Left renal pelvis (tissue), 4 donors: ENCODE data around the gene KATNB1. TPM values are rescaled to one million over a fixed set of nuclear protein-coding genes. Genes with fewer than 3 reads are reported as not detected.
"Not testable (repeated sequence)": the region's sequence is repeated elsewhere in the genome, so short reads cannot be mapped to it uniquely, and the experiment has no call there.

Experiments
- DNase-seq, 4 donors: peaks; one replicate each; pipeline ENCODE4 v3.0.0-alpha.2; 2013; ENCODE audit warnings: low read depth in 4 of 4, low spot score in 3 of 4
- polyA plus RNA-seq, 4 donors: library from polyadenylated mRNA; unstranded; fragments of 120-200 nt; gene quantifications; one replicate each; pipeline ENCODE4 v1.2.1, GENCODE V29; 2013; ENCODE audit not compliant: insufficient read length in 4 of 4

The KATNB1 gene
- polyA plus RNA-seq, 4 donors = 11.8 to 22.3 (median 19.6) TPM

GRCh38 chr16:57740423-57741071, 5.0 kb downstream of the KATNB1 start:
- DNase-seq = no peak

DNA sequence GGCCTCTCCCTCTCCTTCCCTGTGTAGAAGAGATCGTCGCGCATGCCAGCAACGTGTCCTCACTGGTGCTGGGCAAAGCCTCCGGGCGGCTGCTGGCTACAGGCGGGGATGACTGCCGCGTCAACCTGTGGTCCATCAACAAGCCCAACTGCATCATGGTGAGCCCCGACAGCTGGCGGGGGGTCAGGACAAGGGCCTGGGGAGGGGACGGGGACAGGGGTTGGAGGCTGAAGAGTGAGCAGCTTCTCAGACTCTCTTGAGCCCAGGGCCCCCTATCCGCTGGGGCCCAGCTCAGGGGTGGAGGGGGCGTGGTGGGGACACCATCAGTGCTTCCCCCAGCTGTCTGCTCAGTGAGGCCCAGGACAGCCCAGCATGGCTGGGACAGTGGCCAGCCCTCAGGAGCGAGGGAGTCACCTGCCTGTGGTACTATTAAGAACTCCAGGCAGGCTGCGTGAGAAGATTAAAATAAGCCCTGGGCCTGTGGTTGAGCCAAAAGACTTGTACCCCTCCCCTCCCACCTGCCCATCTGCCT, 6.2 kb downstream of the KATNB1 start:
- no peak for DNase-seq

- DNase-seq = no peak
Measured at GRCh38 chr16:57742543-57742942, 7.0 kb downstream of the KATNB1 start.

DNA sequence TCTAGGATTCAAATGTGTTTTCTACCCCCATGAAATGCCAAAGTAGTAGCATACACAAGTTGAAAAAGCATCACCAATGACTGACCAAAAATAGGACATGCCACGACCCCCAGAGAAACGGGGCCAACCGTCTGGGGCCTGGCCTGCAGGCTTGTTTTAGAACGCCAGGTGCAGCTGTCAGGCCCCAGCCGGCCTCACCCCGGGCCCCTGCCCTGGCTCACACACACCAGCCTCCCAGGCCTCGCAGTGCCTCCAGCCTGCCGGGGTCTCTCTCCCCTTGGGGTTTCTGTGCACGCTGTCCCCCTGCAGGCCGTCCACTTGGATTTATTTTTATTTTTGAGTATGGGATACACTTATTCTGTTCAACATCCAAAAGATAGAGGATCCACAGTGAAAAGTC, 7.9 kb downstream of the KATNB1 start:
- DNase-seq = no peak

DNA sequence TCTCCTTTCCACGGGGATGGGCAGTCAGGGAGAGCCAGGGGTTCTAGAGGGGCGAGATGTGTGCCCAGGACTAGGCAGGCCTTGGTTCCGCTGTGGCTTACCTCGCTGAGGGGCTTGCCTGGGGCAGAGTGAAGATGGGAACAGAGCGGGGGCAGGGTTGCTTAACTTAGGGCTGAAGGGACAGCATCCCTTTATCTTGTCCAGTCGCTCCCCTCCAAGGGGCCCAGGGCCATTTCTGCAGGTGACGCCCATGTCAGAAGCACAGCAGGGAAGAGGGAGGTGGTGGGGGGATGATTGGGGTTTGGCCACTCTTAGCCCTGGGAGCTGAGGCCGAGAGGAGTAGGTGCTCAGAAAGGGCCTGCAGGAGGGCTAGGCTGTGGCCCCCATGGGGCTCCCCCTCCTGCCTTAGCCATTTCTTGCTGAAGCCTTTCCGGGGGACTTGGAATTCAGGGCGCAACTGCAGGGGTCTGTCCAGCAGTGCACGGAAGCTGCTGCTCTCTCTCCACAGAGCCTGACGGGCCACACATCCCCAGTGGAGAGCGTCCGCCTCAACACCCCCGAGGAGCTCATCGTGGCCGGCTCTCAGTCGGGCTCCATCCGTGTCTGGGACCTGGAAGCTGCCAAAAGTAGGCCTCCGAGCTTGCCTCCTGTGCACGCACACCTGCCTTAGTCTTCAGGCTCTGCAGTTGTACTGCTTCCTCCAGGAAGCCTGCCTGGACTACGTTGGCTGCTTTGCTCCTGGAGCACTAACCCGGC, 8.5 kb downstream of the KATNB1 start:
- DNase-seq = no peak

DNA sequence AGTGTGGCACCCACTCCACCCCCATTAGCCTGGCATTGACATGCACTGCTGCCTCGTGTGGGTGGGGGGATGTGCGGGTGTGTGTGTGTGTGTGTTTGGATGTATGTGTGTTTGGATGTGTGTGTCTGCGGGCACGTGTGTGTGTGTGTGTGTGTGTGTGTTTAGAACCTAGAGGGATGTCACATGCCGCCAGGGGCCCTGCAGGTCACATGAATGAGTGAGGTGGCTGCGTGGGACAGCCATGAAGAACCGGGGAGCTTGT, 9.0 kb downstream of the KATNB1 start:
- DNase-seq = no peak

GRCh38 chr16:57745768-57746167, 10.2 kb downstream of the KATNB1 start:
- no peak for DNase-seq

GRCh38 chr16:57746316-57746715, 10.7 kb downstream of the KATNB1 start:
- not testable (repeated sequence) for DNase-seq

- no peak for DNase-seq
Measured at GRCh38 chr16:57747091-57747490, 11.5 kb downstream of the KATNB1 start.

GRCh38 chr16:57747496-57747895, 11.9 kb downstream of the KATNB1 start:
- no peak for DNase-seq

DNA sequence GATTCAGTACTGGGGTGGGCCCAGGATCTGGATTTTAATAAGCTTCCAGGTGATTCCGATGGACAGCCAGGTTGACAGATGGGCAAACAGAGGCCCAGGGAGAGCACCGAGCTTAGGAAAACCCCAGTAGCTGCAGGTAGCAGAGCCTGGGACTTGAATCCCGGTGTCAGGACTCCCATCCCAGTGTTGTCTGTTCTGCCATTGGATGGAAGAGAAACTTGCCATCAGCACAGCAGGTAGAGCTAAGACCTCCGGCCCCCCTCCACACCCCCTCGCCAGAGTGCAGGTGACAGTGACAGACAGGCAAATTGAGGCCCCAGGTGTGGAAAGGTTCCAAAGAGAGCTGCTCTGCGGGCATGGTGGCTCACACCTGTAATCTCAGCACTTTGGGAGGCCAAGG, 12.4 kb downstream of the KATNB1 start:
- DNase-seq = no peak

- DNase-seq = no peak
Measured at GRCh38 chr16:57748596-57748995, 13.0 kb downstream of the KATNB1 start.

GRCh38 chr16:57749101-57749692, 13.6 kb downstream of the KATNB1 start:
- no peak for DNase-seq

- DNase-seq = no peak
Measured at GRCh38 chr16:57749856-57750452, 14.4 kb downstream of the KATNB1 start.

DNA sequence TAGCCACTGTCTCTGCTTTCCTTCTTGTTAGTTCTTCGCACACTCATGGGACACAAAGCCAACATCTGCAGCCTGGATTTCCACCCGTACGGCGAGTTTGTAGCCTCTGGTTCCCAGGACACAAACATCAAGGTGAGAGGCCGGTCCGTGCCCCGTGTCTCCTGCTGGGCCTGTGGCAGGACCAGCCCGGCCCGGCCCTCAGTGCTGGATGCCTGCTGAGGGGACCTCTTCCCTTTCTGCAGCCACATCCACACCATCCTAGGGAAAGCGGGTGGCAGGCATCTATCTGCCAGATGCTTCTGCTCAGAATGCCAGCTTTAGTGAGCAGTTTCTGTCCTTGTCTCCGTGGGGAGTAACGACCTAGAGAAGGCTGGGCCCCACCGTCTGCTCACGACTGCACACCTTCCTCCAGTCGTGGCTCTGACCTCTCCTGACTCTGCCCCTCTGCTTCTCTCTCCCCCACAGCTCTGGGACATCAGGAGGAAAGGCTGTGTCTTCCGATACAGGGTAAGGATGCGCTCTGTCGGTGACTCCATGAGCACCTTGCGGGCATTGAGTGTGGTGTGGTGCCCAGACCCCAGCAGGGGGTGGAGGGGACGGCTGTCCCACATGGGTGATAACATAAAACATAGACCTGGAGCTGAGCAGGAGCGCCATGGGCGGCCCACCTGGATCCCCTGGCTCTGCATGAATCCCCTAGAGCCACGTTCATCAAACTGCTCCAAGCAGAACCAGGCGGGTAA, 15.4 kb downstream of the KATNB1 start:
- no peak for DNase-seq

- DNase-seq = no peak
Measured at GRCh38 chr16:57751539-57752202, 16.1 kb downstream of the KATNB1 start.

DNA sequence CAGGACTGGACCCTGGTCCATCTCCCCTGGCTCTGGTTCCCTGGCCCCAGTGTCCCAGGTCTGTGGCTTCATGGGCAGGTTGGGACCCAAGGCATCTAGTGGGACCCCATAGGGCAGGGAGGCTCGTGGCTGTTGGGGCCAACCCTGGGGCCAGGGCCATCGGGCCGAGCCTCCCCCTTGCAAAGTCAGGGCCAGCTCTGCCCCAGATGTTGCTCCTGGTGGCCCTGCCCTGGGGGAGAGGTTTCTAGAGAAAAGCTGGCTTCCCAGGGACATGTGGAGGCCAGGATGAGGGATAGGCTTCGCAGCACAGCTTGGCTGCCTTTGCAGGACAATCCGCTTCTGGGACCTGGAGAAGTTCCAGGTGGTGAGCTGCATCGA, 16.6 kb downstream of the KATNB1 start:
- no peak for DNase-seq

DNA sequence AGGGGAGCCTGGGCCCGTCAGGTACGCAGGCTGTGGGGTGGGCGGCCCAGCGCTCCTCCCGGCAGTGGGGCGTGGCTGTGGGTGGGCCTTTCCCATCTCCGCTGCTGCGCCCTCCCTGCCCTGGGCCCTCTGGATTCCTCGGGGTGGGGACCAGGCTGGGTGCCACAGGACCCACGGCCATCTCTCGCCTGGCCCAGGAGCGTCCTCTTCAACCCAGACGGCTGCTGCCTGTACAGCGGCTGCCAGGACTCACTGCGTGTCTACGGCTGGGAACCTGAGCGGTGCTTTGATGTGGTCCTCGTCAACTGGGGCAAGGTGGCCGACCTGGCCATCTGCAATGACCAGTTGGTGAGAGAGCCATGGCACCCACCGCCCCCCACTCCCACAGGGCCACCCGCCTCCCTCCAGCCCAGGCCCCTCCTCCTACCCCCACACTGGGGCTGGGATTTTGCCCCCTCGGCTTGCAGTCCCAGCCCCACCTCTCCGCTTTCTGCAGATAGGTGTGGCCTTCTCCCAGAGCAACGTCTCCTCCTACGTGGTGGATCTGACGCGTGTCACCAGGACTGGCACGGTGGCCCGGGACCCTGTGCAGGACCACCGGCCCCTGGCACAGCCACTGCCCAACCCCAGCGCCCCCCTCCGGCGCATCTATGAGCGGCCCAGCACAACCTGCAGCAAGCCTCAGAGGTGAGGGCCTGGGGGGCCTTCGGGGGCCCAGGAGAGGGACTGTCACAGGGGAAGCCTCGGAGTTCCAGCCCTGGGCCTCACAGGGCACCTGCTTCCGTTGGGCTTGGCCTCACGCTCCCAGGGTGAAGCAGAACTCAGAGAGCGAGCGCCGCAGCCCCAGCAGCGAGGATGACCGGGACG, 17.2 kb downstream of the KATNB1 start:
- no peak for DNase-seq
